NT2/D1 (cell line): ENCODE results near the gene CSNK1A1L.

Experiments
- SUZ12 ChIP-seq: IDR thresholded peaks from 2 replicates; pipeline ENCODE4 v1.6.1; 2011; ENCODE audit not compliant: insufficient read length, insufficient read depth; ENCODE audit errors: extremely low read depth
- YY1 ChIP-seq: IDR thresholded peaks from 2 replicates; pipeline ENCODE4 v1.6.1; 2011; ENCODE audit not compliant: insufficient read length, insufficient read depth
- ZNF274 ChIP-seq: IDR thresholded peaks from 2 replicates; pipeline ENCODE4 v1.6.1; 2011; ENCODE audit warnings: mild to moderate bottlenecking, low read depth, low read length

DNA sequence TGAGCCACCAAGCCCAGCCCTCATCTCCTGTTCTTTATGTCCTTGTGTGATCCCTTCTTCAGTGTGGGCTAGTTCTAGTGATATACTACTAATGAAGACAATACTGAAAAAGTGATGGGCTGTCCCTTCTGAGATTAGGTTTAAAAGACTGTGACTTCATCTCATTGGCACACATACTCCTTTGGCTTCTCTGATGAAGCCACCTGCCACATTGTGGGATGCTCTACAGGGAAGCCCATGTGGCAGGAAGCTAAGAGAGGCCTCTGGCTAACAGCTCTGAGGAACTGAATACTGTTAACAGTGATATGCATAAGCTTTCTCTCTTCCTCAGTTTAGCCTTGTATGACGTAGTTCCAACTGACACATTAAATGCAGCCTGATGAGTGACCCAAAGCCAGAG is 13.6 kb downstream of the CSNK1A1L start:
- TF ChIP-seq SUZ12 (no peak), YY1 (no peak), ZNF274 (no peak)
